ENCODE data around the gene KIRREL1.

Gene KIRREL1

DNA sequence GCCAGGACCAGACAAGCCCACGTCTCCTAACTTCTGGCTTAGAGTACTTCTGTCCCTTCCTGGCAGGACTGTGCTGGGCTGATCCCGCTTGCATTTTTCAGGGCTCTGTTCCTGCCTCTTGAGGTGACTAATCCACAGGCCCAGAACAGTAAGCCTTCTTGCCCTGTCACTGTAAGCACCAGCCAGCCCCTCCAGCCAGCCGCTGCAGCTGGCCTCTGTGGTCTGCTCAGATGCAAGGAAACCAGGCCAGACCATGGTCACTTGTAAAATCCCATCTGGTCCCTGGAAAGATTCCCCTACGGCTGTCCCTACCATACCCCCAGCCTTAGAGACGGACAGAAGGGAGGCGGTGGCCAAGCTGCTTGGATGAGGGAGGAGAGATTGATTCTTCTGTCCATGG is 74.2 kb downstream of the KIRREL1 start:
- TF ChIP-seq, protein P1, sequence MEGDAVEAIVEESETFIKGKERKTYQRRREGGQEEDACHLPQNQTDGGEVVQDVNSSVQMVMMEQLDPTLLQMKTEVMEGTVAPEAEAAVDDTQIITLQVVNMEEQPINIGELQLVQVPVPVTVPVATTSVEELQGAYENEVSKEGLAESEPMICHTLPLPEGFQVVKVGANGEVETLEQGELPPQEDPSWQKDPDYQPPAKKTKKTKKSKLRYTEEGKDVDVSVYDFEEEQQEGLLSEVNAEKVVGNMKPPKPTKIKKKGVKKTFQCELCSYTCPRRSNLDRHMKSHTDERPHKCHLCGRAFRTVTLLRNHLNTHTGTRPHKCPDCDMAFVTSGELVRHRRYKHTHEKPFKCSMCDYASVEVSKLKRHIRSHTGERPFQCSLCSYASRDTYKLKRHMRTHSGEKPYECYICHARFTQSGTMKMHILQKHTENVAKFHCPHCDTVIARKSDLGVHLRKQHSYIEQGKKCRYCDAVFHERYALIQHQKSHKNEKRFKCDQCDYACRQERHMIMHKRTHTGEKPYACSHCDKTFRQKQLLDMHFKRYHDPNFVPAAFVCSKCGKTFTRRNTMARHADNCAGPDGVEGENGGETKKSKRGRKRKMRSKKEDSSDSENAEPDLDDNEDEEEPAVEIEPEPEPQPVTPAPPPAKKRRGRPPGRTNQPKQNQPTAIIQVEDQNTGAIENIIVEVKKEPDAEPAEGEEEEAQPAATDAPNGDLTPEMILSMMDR (IDR thresholded peaks at IDR 0.05): no peak
- peaks cover 4% of the 10 kb centered on the region for H3K27me3 ChIP-seq
- no peaks in the 10 kb centered on the region for H3K4me1 ChIP-seq (ENCODE audit: control insufficient read depth in 1 of 2, insufficient read depth in 1 of 2, low read depth in 1 of 2, low read length in 1 of 2)
- no peak overlapping the region for H3K4me3 ChIP-seq (ENCODE audit: low read depth in 1 of 2, low read length in 1 of 2)
- no peak overlapping the region for H3K27ac ChIP-seq
- H3K9me3 ChIP-seq: no peaks in the 10 kb centered on the region
- no peaks in the 10 kb centered on the region for H3K36me3 ChIP-seq

- H3K9me3 ChIP-seq: no peaks in the 10 kb centered on the region
- no peaks in the 10 kb centered on the region for H3K36me3 ChIP-seq
- no peak overlapping the region for H3K27ac ChIP-seq
- H3K27me3 ChIP-seq: peaks cover 4% of the 10 kb centered on the region
- TF ChIP-seq, protein P1 (IDR thresholded peaks at IDR 0.05): no peak
- H3K4me1 ChIP-seq (ENCODE audit: control insufficient read depth in 1 of 2, insufficient read depth in 1 of 2, low read depth in 1 of 2, low read length in 1 of 2): no peaks in the 10 kb centered on the region
- no peak overlapping the region for H3K4me3 ChIP-seq (ENCODE audit: low read depth in 1 of 2, low read length in 1 of 2)
Observed at GRCh38 chr1:158068918-158069317, 75.5 kb downstream of the KIRREL1 start.

- TF ChIP-seq, protein P1 (IDR thresholded peaks at IDR 0.05): no peak
- Histone ChIP-seq H3K4me1 (ENCODE audit: control insufficient read depth in 1 of 2, insufficient read depth in 1 of 2, low read depth in 1 of 2, low read length in 1 of 2) (no peaks in the 10 kb centered on the region), H3K4me3 (ENCODE audit: low read depth in 1 of 2, low read length in 1 of 2) (no peak overlapping the region)
Observed at GRCh38 chr1:158071138-158071537, 77.7 kb downstream of the KIRREL1 start.

DNA sequence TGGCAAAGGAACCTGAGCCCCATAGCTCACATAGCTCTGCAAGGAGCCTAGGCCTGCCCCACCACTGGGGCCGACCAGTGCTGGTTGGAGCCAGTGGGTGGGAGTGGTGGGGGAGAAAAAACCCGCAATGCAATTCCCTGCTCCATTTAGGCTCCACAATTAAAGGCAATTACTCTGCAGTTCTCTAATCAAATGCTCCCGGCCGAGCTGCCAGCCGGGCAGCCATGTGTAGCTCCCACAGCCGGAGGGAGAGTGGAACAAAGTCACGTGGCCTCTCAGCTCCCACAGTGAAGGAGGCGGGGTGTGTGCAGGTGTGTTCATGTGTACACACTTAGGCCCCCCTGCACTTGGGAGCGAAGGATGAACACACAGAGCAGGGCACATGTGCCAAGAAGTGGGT is 81.6 kb downstream of the KIRREL1 start:
- H3K27ac ChIP-seq: no peak overlapping the region
- TF ChIP-seq, protein P1 (IDR thresholded peaks at IDR 0.05): no peak
- no peaks in the 10 kb centered on the region for H3K4me1 ChIP-seq (ENCODE audit: control insufficient read depth in 1 of 2, insufficient read depth in 1 of 2, low read depth in 1 of 2, low read length in 1 of 2)

More at GRCh38 chr1:158071138-158071537, 77.7 kb downstream of the KIRREL1 start:
- Histone ChIP-seq H3K27ac (no peak overlapping the region), H3K36me3 (no peaks in the 10 kb centered on the region), H3K9me3 (no peaks in the 10 kb centered on the region), H3K27me3 (peaks cover 4% of the 10 kb centered on the region)

DNA sequence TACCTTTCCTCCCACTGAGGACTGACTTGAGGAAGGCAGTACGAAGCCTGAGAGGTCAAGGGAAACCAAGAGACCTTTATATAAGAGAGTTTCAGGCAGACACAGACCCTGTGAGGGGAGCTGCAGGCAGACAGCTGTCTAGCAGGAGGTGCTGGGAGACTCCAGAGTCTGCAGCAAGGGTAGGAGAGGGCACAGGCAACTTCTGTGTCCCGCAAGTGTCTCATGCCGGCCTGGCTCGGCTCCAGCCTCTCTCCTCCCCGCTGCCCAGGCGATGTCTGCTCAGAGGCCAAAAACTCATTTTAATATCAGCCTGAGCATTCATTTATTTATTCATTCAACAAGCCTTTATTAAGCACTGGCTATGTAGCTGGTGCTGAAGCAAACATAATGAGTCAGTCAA is 83.0 kb downstream of the KIRREL1 start:
- Histone ChIP-seq H3K9me3 (no peaks in the 10 kb centered on the region), H3K27me3 (no peaks in the 10 kb centered on the region), H3K27ac (no peak overlapping the region), H3K4me3 (ENCODE audit: low read depth in 1 of 2, low read length in 1 of 2) (no peak overlapping the region), H3K4me1 (ENCODE audit: control insufficient read depth in 1 of 2, insufficient read depth in 1 of 2, low read depth in 1 of 2, low read length in 1 of 2) (no peaks in the 10 kb centered on the region), H3K36me3 (no peaks in the 10 kb centered on the region)
- TF ChIP-seq, protein P1 (IDR thresholded peaks at IDR 0.05): no peak

More for the DNA sequence above, 81.6 kb downstream of the KIRREL1 start:
- Histone ChIP-seq H3K27me3 (no peaks in the 10 kb centered on the region), H3K4me3 (ENCODE audit: low read depth in 1 of 2, low read length in 1 of 2) (no peak overlapping the region), H3K36me3 (no peaks in the 10 kb centered on the region), H3K9me3 (no peaks in the 10 kb centered on the region)

Measured in neutrophil (primary cell).